8988T (cell line): ENCODE measurements around the gene ZCCHC7.

Experiments used
- DNase-seq: peaks from one replicate; pipeline ENCODE4 v3.0.0; 2011

The ZCCHC7 gene

GRCh38 chr9:37212435-37212834 is 92.1 kb downstream of the ZCCHC7 start:
- no peak for DNase-seq

- no peak for DNase-seq
Observed at GRCh38 chr9:37215381-37215780, 95.0 kb downstream of the ZCCHC7 start.

GRCh38 chr9:37215830-37216229 is 95.5 kb downstream of the ZCCHC7 start:
- no peak for DNase-seq

- no peak for DNase-seq
Observed at GRCh38 chr9:37217161-37217560, 96.8 kb downstream of the ZCCHC7 start.

GRCh38 chr9:37218800-37219425 is 98.5 kb downstream of the ZCCHC7 start:
- no peak for DNase-seq

- DNase-seq, result no peak
Observed at GRCh38 chr9:37220971-37221370, 100.6 kb downstream of the ZCCHC7 start.

GRCh38 chr9:37221489-37222106 is 101.2 kb downstream of the ZCCHC7 start:
- DNase-seq, result no peak

- no peak for DNase-seq
Observed at GRCh38 chr9:37229455-37229854, 109.1 kb downstream of the ZCCHC7 start.

- no peak for DNase-seq
Observed at GRCh38 chr9:37229882-37230482, 109.6 kb downstream of the ZCCHC7 start.

- DNase-seq, result no peak
Observed at GRCh38 chr9:37236822-37237221, 116.4 kb downstream of the ZCCHC7 start.

- DNase-seq, result no peak
Observed at GRCh38 chr9:37238122-37238521, 117.7 kb downstream of the ZCCHC7 start.

GRCh38 chr9:37239224-37239859 is 119.0 kb downstream of the ZCCHC7 start:
- DNase-seq, result no peak

GRCh38 chr9:37239921-37240320 is 119.5 kb downstream of the ZCCHC7 start:
- no peak for DNase-seq

- no peak for DNase-seq
Observed at GRCh38 chr9:37241340-37241739, 121.0 kb downstream of the ZCCHC7 start.

- no peak for DNase-seq
Observed at GRCh38 chr9:37242089-37242488, 121.7 kb downstream of the ZCCHC7 start.

- DNase-seq, result no peak
Observed at GRCh38 chr9:37243588-37244345, 123.4 kb downstream of the ZCCHC7 start.

- DNase-seq, result no peak
Observed at GRCh38 chr9:37246826-37247225, 126.5 kb downstream of the ZCCHC7 start.

- DNase-seq, result no peak
Observed at GRCh38 chr9:37248651-37249163, 128.3 kb downstream of the ZCCHC7 start.

GRCh38 chr9:37251452-37251851 is 131.1 kb downstream of the ZCCHC7 start:
- DNase-seq, result no peak

- no peak for DNase-seq
Observed at GRCh38 chr9:37253377-37253937, 133.1 kb downstream of the ZCCHC7 start.

GRCh38 chr9:37255187-37255586 is 134.8 kb downstream of the ZCCHC7 start:
- DNase-seq, result no peak
